Measurements from ENCODE around the gene DSN1.
A peak's percentile ranks its signal among the peaks of the same experiment; 100 is the strongest.

DSN1 gene

DNA sequence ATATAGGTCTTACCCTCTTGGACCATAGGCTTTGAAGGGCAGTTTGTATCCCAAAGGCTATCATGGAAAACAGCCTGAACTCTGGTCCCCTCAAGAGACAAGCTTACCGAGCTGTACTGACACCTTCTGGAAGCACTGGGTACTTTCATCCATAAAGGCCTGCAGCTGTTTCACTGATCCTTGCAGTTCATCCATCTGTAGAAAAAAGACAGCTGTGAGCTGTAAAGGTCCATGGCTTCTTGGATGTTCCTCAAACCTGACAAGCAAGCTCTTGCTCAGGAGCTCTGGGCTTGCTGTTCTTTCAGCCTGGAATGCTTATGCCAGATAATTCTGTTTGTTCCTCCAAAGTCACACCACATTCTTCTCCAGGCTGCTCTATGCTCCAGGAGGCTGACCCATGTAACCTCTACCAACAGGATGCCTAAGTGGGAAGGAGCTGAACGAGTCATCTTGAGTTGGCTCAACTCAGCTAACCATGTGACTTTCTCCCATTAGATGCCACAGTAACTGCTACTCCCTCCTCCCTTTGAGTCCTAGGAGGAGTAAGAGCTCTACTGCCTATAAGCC, 18.8 kb downstream of the DSN1 start:
- peak; percentile 83 for FAIRE-seq

DNA sequence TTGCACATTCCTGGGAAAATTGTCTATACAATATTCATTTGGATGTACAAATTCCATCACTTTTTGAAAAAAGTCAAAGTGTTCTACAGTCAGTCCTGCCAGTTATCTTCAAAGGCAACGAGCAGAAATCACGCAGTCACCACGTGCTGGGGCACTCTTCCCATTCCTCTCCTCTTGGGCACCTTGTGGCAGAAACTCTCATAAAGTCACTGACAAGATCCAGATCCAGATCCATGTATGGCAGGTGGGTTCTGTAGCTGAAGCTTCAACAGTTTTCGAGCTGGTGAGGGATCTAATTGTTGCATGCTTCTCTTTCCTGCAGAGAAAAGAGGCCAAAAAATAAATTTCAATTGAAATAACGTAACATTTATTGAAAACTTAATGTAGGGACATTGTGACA, 21.0 kb downstream of the DSN1 start:
- FAIRE-seq: no peak

DNA sequence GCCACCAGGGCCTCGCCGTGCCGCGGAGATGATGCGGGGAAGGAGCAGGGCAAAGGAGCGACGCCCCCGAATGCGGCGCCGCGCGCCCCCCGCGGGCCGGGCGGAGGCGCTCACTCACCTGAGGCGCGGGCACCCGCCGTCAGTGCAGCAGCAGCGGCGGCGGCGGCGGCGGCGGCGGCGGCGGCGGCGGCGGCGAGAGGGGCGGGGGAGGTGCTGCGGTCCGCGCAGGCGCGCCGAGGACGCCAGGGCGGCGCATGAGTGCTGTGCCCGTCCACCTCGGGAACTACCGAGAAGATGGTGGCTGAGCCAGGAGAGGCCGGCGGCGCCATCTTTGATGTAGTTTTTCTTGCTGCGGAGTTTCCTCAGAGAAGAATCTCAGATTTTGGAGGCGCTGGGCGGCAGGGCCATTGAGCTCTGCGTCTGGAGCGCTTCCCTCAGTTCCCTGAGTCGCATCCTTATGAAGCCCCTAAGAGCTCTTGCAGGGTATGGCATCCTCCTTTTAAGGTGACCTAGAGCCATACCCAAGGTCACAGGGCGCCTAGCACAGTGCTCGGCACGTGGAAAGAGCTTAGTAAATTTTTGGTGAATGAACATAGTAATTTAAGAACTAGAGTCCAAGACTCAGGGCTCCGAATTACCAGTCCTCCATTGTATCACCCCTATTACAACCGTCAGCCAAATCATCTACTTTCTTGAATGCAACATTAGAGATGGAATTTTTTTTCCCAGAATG, 27.5 kb downstream of the DSN1 start, which contains the start of gene NDRG3:
Gene NDRG3 (minus strand): TSS at position 164 of the 733 bp plus-strand sequence. CDS start 24,355 bp downstream, outside the sequence.
- FAIRE-seq: no peak

DNA sequence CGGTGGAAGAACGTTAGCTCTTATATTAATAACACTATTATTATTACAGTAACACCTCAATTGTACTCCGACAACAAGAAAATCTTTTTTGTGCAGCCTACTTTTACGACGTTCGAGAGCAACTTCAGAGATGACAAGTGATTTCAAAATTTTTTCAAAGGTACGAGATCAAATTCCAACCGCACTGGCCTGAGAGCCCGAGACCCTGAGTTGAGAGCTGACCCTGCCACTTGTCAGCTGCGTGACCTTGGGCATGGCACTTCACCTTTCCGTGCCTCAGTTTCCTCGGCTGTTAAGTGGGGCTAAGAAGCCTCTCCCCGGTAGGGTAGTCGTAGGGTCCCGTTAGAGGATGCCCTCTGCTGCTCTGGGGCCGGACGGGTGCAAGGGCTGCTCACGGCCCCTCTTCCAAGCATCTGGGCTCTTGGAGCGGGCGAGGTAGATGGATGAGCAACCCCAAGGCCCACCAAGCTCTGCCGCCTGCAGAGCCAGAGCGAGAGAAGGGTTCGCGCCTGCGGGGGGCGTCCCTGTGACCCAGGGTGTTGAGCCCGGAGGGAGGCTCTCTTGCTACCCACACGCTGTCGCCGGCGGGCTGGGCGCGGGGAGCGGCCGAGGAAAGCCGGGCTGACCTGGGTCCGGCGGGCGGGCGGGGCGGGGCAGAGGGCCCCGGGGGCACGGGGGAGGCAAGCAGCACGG, 28.2 kb downstream of the DSN1 start:
- FAIRE-seq: no peak

DNA sequence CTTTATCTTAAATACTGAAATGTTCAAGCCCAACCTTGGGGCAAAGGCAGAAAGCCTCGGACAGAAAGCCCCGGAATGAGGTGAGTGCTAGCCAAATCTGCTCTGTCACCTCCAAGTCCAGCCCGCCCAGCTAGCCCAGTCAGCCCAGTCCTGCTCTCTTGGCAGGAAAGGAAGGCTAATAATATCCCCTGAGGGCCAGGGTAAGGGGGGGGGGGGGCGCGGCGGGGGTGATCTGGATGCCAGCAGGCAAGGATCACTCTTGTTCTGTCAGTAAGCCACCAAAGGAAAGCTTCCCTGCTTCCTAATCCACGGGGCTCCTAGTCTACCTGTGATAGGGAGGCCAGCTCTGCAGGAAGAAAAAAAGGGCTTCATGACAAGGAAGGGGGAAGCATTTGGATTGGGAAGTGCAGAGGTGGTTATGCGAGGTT, 28.8 kb downstream of the DSN1 start:
- FAIRE-seq: no peak

DNA sequence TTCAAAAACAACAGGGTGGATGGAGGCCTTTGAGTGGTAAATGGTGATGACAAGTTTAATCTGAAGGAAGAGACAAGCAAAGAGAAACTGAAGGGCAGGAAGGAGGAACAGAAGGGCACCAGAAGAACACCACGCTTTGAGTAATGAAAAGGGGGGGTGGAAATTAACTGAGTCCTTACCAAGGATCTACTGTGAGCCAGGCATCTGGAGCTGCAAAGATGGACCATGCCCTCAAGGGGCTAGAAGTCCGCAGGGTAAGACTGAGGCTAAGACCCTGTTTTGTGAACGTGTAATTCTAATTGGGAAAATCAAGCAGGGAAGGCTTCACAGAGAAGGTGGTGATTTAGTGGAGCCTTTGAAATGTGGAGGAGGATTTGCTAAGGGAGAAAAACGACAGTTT, 29.3 kb downstream of the DSN1 start:
- FAIRE-seq: no peak

DNA sequence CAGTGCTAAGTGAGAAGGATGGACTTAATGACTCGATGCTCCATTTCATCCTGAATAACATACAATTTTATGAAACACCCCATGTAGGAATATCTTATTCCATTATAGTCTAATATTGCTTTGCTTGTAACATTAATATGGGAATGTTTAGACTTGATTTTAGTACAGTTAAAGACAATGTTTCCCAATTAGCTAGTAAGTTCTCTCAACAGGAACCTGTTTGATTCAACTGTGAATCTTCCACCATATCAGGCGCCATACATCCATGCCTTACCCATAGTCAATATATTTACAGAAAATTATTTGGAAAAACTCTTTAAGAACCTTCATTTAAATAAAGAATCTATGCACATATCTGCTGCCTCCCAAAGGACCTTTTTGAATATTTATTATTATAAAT, 31.0 kb downstream of the DSN1 start:
- FAIRE-seq: no peak

DNA sequence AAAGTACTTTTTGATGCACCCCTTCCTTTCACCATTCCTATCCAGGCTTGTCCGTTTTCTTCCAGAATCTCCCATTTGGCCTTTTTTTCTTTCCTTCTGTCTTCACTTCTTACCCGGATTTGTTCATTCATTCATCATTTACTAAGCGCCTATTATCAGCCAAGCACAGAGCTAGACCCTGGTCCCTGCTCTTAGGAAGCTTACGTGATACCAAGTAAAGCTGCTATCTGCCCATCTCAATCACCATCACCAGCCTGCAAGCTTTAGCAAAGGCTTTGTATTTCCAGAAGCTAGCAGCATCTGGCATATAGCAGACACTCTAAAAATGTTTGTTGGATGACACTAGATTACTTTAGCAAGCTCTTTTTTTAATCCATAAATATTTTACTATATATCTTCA, 32.5 kb downstream of the DSN1 start:
- FAIRE-seq: no peak

DNA sequence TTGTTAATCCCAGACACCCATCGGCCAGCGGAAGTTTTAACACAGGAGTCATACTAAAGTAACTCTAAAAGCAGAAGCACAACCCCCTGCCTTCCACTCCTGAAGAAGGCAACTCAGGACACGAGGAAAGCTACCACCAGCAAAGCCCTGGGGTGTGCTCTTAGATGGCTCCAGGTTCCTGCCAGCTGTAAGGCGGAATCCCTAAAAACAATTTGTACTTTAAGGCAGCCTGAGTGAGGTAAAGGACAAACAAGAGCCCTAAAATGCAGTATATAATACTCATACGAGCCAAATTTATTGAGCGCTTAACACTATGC, 36.4 kb downstream of the DSN1 start:
- no peak for FAIRE-seq

DNA sequence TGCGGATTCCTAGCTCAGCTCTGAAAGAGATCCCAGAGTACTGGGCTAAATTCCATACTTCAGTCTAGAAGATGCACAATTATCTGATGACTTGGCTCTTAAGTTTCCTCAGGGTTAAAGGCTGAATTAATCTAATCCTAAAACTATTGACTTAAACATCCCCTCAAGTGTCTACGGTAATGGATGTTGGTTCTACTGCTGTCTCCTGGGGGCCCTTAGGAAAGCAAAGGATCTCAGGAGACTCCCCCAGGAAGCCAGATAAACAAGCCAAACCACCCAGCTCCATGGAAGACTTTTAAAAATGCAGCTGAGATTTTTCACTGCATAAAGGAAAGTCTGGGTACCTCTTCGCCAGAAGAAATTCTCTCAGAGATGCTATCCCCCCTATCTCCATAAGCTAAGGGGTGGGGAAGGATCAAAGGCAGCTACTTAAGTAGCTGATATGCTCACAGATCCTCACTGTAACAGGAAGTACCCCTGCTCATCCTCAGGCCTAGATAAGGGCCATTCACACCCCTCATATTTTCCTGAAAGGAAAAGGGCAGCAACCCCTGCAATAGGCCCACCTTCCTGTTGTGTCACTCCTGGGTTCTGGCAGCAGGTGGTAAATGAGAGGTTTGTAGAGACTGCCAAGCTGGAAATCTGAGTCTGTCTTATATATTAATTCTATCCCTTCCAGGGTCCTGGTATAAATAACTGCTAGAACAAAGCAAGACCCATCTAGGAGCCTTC, 36.9 kb downstream of the DSN1 start:
- FAIRE-seq: no peak

DNA sequence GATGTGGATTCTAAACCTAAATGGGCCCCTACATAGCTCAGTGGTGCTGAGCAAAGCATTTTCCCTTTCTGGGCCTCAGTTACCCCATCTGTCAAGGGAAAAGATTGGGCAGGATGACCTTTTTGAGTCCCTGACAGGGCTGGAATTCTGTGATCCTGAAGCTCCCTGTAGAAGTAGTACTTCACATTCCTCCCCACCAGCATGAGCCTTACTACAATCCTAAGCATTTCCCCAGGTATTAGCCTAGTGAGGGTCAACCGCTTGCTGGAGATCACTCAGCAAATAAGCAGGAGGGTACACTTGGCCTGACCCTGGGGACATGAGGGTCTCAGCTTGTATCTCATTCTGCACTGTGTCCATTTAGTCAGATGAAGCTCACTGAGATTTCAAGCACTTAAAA, 41.1 kb downstream of the DSN1 start:
- FAIRE-seq: no peak

DNA sequence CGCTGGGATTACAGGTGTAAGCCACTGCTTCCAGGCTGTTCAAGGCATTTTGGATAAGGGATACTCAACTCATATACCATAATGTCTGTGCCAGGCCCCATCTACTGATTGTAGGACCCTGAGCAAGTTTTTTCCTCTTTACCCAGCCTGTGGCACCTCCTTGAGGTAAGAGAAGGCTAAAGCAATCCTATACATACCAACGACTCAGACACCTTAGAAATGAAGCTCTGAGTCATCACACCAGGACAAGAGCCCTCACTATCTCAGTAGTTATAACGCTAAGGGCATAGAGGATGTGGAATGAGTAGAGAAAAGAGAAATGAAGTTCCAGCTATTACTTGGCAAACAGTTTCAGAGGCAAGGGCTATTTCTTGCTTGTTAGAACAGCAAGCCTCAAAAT, 44.6 kb downstream of the DSN1 start:
- no peak for FAIRE-seq

DNA sequence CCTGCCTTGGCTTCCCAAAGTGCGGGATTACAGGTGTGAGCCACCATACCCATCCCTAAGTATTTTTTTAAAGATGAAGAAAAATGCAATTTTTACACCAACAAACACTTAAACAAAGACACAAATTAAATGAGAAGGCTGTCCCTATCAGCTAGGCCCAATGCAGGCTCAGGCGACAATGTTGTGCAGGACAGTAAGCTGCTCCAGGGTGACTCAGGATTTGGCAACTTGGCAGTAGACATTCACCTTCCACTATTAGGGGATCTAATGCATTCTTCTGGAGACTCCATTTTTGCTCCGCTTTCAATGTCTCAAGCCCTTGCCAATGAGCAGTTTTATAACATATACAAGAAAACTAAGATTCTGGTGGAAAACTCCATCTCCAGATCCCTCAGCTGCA, 47.4 kb downstream of the DSN1 start:
- FAIRE-seq: no peak

DNA sequence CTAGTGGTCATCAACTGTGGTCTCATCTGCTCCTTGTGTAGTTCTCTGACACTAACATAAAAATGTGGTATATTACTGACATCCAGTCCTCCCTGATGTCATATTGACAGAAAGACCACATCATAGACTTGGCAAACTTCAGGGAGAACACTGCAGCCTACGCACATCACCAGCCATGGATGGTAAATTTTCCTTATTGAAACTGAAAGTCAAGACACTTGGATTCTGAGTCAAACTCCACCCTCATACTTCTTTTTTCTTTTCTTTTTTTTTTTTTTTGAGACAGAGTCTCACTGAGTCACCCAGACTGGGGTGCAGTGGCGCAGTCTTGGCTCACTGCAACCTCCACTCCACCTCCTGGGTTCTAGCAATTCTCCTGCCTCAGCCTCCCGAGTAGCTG, 53.1 kb downstream of the DSN1 start:
- no peak for FAIRE-seq

DNA sequence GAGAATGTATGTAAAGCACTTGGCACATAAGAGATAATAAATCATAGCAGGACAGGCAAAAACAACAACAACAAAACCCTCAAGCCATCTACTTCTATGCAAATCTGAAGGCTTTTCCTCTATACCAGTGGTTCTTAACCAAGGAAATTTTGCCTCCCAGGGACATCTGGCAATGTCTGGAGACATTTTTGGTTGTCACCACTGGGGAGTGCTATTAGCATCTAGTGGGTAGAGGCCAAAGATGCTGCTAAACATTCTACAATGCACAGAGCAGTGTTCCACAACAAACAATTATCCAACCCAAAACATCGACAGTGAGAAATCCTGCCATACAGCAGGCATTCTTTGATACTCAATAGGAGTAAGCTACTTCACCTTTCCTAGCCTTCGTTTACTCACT, 55.9 kb downstream of the DSN1 start:
- FAIRE-seq: no peak

DNA sequence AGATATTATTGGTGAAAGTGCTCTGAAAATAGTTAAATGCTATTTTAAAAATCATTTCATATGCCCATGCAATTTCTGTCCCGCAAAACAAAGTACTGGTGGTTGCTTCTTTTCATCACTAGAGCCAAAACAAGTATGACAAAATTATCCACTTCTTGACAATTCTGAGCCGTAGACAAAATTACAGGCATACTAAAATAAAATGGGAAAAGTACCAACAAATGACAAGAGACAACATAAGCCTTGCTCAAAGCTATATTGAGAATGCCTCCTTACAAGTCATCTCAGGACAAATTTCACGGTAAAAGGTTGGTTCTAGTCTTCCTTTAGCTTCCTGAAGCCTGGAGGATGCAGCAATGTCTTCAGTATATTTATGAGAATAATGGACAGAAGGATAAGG, 56.5 kb downstream of the DSN1 start:
- FAIRE-seq: no peak

DNA sequence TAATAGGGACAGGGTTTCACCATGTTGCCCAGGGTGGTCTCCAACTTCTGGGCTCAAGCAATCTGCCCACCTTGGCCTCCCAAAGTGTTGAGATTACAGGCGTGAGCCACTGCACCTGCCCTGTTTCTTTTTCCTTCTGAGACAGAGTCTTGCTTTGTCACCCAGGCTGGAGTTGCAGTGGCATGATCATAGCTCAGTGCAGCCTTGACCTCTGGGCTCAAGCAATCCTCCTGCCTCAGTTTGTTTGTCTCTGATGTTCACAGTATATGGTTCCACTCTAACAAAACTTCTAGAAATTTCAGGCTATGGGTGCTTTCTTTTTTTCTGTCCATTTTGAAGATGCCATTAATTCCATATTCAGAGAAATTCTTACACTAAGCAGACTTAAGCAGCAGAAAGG, 60.8 kb downstream of the DSN1 start:
- no peak for FAIRE-seq

DNA sequence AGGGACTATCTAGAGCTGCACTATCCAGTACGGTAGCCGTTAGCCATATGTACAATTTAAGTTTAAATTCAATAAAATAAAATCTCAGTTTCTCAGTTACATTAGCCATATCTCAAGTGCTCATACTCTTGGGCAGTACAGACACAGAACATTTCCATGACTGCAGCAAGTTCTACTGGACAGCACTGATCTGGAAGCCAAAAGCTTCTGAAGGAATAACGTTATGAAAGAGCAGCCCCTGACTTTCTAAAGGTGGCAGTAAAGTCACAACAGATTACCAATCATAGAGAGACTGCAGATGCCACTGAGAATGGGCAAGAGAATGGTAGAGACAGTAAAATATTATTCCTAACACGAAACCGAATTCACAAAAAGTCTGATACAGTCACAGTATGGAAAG, 64.4 kb downstream of the DSN1 start:
- no peak for FAIRE-seq

DNA sequence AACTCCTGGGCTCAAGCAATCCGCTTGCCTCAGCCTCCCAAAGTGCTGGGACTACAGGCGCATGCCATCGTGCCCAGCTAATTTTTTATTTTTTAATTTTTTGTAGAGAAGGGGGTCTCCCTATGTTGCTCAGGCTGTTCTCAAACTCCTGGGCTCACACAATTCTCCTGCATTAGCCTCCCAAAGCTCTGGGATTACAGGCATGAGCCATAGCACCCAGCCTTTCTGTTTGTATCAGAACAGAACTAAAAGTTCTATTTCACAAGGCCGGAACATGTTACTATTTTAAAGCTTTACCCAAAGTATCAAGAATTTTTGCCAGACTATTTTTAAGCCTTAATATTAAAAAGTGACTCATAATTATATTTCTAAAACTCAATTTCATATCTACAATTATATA, 70.0 kb downstream of the DSN1 start:
- FAIRE-seq: no peak
